HCT116 (cell line): ENCODE data around the gene TUT1. TPM values are rescaled to one million over a fixed set of nuclear protein-coding genes. Genes with fewer than 3 reads are reported as not detected.

Source experiments
- ATAC-seq: fragments of 200-7000 bp; cut with Tn5 transposase; 2 replicates; pipeline ENCODE4 v1.9.1; 2020; ENCODE audit warnings: mild to moderate bottlenecking, moderate library complexity
- BruUV-seq: library from RNA; stranded (reverse); fragments of 400-500 nt; replicated peaks from 2 replicates; lab custom pipeline; 2021; lab: Mats Ljungman, UMichigan
- CTCF ChIA-PET: fragments of 300-600 bp; sonication (Branson Sonifier 250); formaldehyde crosslinking; loops from one replicate; lab custom pipeline; 2021; ENCODE audit warnings: antibody characterized with exemption; lab: Charles Lee
- POLR2A ChIA-PET: fragments of 300-600, 350-600 bp; sonication (Branson Sonifier 250); formaldehyde crosslinking; loops from one replicate; lab custom pipeline; 2021; ENCODE audit warnings: antibody characterized with exemption; lab: Charles Lee
- RAD21 ChIA-PET, 2 experiments: fragments of 300-600 bp; sonication (Branson Sonifier 250); formaldehyde crosslinking; loops; one replicate each; lab custom pipeline; 2023; ENCODE audit warnings: low total read pairs in 2 of 2; ENCODE audit not compliant: uncharacterized antibody in 2 of 2, unreplicated experiment in 2 of 2, low non-redundant PET in 1 of 2; lab: Charles Lee
- DNase-seq: peaks from one replicate; pipeline ENCODE4 v3.0.0-alpha.2; 2010; ENCODE audit warnings: low read depth, low spot score
- H2AFZ ChIP-seq: fragments of 200-600 bp; shearing (Covaris generic), sonication (generic); 2 replicates; pipeline ENCODE4 v1.6.1; 2017; ENCODE audit warnings: low read depth, mixed run types, mixed read lengths, antibody characterized with exemption, low read length; ENCODE audit not compliant: poor library complexity, severe bottlenecking
- H3K27ac ChIP-seq: 2 replicates; pipeline ENCODE4 v1.5.1; 2012; ENCODE audit warnings: low read depth, low read length
- H3K27me3 ChIP-seq: fragments of 200-600 bp; sonication (generic); 2 replicates; pipeline ENCODE4 v1.6.1; 2016; ENCODE audit warnings: mixed run types, low read length, mixed read lengths; ENCODE audit not compliant: insufficient read depth
- H3K36me3 ChIP-seq, 2 experiments: fragments of 200-500 bp in 1 of 2; fragments of 200-600 bp in 1 of 2; sonication (Bioruptor generic) in 1 of 2; sonication (generic) in 1 of 2; 2 replicates each; pipeline versions ENCODE4 v1.5.1 to v1.6.1; 2014 to 2016; ENCODE audit warnings: low read length in 2 of 2, inconsistent platforms in 1 of 2, mixed read lengths in 1 of 2, mixed run types in 1 of 2; ENCODE audit not compliant: insufficient read depth in 2 of 2, control insufficient read depth in 1 of 2
- H3K4me1 ChIP-seq, 2 experiments: fragments of 200-600 bp in 1 of 2; sonication (generic) in 1 of 2; 2 replicates each; pipeline versions ENCODE4 v1.5.1 to v1.6.1; 2012 to 2017; ENCODE audit warnings: low read length in 2 of 2, inconsistent platforms in 1 of 2, mild to moderate bottlenecking in 1 of 2, mixed read lengths in 1 of 2, mixed run types in 1 of 2, moderate library complexity in 1 of 2; ENCODE audit not compliant: insufficient read depth in 2 of 2, control insufficient read depth in 1 of 2
- H3K4me2 ChIP-seq: fragments of 200-600 bp; sonication (generic); 2 replicates; pipeline ENCODE4 v1.6.1; 2017; ENCODE audit warnings: mixed run types, low read length, mixed read lengths
- H3K4me3 ChIP-seq, 2 experiments: fragments of 200-600 bp in 1 of 2; sonication (generic) in 1 of 2; replicated peaks in 1 of 2; 2 replicates each; pipeline ENCODE4 v1.5.1; 2011 to 2016; ENCODE audit warnings: low read length in 2 of 2, control low read depth in 1 of 2, low read depth in 1 of 2, mild to moderate bottlenecking in 1 of 2, mixed read lengths in 1 of 2, mixed run types in 1 of 2
- H3K79me2 ChIP-seq: fragments of 200-600 bp; sonication (generic); 2 replicates; pipeline ENCODE4 v1.6.1; 2017; ENCODE audit warnings: mild to moderate bottlenecking, mixed run types, low read length, moderate library complexity, mixed read lengths; ENCODE audit not compliant: insufficient read depth
- H3K9ac ChIP-seq: fragments of 200-600 bp; sonication (generic); 2 replicates; pipeline ENCODE4 v1.6.1; 2016; ENCODE audit warnings: low read length, mixed read lengths
- H3K9me2 ChIP-seq: fragments of 200-600 bp; sonication (generic), shearing (Covaris generic); 2 replicates; pipeline ENCODE4 v1.6.1; 2017; ENCODE audit warnings: mixed run types, mild to moderate bottlenecking, moderate library complexity; ENCODE audit not compliant: insufficient read depth
- H3K9me3 ChIP-seq, 2 experiments: fragments of 200-500 bp in 1 of 2; fragments of 200-600 bp in 1 of 2; sonication (Bioruptor generic) in 1 of 2; sonication (generic) in 1 of 2; 2 replicates each; pipeline ENCODE4 v1.6.1; 2014 to 2017; ENCODE audit warnings: low read length in 2 of 2, mixed read lengths in 2 of 2, inconsistent platforms in 1 of 2, low read depth in 1 of 2, mild to moderate bottlenecking in 1 of 2, mixed run types in 1 of 2, moderate library complexity in 1 of 2; ENCODE audit not compliant: control insufficient read depth in 1 of 2, insufficient read depth in 1 of 2
- H4K20me1 ChIP-seq: fragments of 200-600 bp; sonication (generic), shearing (Covaris generic); 2 replicates; pipeline ENCODE4 v1.6.1; 2017; ENCODE audit warnings: mixed run types, mild to moderate bottlenecking, moderate library complexity; ENCODE audit not compliant: insufficient read depth
- CBX3 ChIP-seq: IDR thresholded peaks from 2 replicates; pipeline ENCODE4 v1.6.1; 2012; ENCODE audit warnings: low read depth
- EGR1 ChIP-seq: IDR thresholded peaks from 2 replicates; pipeline ENCODE4 v1.6.1; 2012; ENCODE audit warnings: low read depth
- EZH2phosphoT487 ChIP-seq: fragments of 200-600 bp; IDR thresholded peaks from 2 replicates; pipeline ENCODE4 v1.6.1; 2018; ENCODE audit warnings: antibody characterized with exemption, borderline replicate concordance
- FOSL1 ChIP-seq: IDR thresholded peaks from 2 replicates; pipeline ENCODE4 v1.6.1; 2012; ENCODE audit warnings: low read depth
- JUND ChIP-seq: IDR thresholded peaks from 2 replicates; pipeline ENCODE4 v1.6.1; 2012
- POLR2A ChIP-seq: IDR thresholded peaks from 2 replicates; pipeline ENCODE4 v1.7.0; 2011; ENCODE audit warnings: borderline replicate concordance; ENCODE audit not compliant: insufficient read depth, insufficient read length; ENCODE audit errors: extremely low read depth
- SIN3A ChIP-seq: IDR thresholded peaks from 2 replicates; pipeline ENCODE4 v1.6.1; 2012; ENCODE audit warnings: low read depth
- intact Hi-C: fragments of 100-400 bp; cut with micrococcal nuclease; formaldehyde crosslinking; loops from 2 replicates; pipeline ENCODE4 v1.10.0; 2022
- total RNA-seq: library from RNA; stranded (reverse); gene quantifications from one replicate; pipeline ENCODE4 v1.2.1, GENCODE V29; 2021; ENCODE audit not compliant: unreplicated experiment
- TF ChIP-seq, protein P1 (sequence below): IDR thresholded peaks from 2 replicates; pipeline ENCODE4 v1.6.1; 2011; ENCODE audit warnings: mild to moderate bottlenecking, low read length, moderate library complexity; ENCODE audit not compliant: insufficient replicate concordance; ENCODE audit errors: extremely low read depth
- TF ChIP-seq, protein P2 (sequence below): IDR thresholded peaks from 2 replicates; pipeline ENCODE4 v1.6.1; 2012
- TF ChIP-seq, protein P3 (sequence below): IDR thresholded peaks from 2 replicates; pipeline ENCODE4 v1.6.1; 2012

The TUT1 gene
- total RNA-seq, 1 experiment from 2014 or later: 49.0 TPM

DNA sequence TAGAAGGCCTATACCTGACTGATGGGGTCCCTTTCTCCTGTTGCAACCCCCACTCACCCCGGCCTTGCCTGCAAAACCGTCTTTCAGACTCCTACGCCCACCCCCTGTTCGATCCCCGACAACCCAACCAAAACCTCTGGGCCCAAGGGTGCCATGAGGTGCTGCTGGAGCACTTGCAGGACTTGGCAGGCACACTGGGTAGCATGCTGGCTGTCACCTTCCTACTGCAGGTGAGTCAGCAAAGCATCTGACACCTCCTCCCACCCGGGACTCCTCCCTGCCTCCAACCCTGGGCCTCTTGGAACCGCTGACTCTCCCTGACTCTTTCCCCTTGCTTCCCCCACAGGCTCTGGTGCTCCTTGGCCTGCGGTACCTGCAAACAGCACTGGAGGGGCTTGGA is 23.0 kb upstream of the TUT1 start:
- H3K27me3 ChIP-seq: no peaks in the 10 kb centered on the region
- H3K79me2 ChIP-seq: peaks cover 13% of the 10 kb centered on the region
- H3K36me3 ChIP-seq: peaks cover 0 to 5% of the 10 kb centered on the region in 2 experiments; a peak in 2 of 4 replicates
- H3K4me2 ChIP-seq: peak overlapping the region; percentile 87
- no peak for TF ChIP-seq EZH2phosphoT487
- TF ChIP-seq, protein P1, sequence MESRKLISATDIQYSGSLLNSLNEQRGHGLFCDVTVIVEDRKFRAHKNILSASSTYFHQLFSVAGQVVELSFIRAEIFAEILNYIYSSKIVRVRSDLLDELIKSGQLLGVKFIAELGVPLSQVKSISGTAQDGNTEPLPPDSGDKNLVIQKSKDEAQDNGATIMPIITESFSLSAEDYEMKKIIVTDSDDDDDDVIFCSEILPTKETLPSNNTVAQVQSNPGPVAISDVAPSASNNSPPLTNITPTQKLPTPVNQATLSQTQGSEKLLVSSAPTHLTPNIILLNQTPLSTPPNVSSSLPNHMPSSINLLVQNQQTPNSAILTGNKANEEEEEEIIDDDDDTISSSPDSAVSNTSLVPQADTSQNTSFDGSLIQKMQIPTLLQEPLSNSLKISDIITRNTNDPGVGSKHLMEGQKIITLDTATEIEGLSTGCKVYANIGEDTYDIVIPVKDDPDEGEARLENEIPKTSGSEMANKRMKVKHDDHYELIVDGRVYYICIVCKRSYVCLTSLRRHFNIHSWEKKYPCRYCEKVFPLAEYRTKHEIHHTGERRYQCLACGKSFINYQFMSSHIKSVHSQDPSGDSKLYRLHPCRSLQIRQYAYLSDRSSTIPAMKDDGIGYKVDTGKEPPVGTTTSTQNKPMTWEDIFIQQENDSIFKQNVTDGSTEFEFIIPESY: no peak
- TF ChIP-seq, protein P2, sequence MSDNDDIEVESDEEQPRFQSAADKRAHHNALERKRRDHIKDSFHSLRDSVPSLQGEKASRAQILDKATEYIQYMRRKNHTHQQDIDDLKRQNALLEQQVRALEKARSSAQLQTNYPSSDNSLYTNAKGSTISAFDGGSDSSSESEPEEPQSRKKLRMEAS: peak; percentile 88
- TF ChIP-seq SIN3A: peak; percentile 66; the same call in 1 of the 2 replicates
- TF ChIP-seq FOSL1: no peak
- TF ChIP-seq POLR2A: no peak
- TF ChIP-seq JUND: no peak
- TF ChIP-seq, protein P3, sequence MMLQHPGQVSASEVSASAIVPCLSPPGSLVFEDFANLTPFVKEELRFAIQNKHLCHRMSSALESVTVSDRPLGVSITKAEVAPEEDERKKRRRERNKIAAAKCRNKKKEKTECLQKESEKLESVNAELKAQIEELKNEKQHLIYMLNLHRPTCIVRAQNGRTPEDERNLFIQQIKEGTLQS: no peak
- TF ChIP-seq EGR1: no peak
- TF ChIP-seq CBX3: no peak
- no peak for DNase-seq
- no peaks in the 10 kb centered on the region for H4K20me1 ChIP-seq
- RAD21 ChIA-PET: no interaction called here
- no peaks in the 10 kb centered on the region for H3K9me3 ChIP-seq
- ATAC-seq: peak; percentile 43
- H3K4me1 ChIP-seq: peaks cover 28 to 45% of the 10 kb centered on the region in 2 experiments
- POLR2A ChIA-PET: interaction anchor here (0.9 to 2.2 kb wide), 2 partner anchors 8 to 23 kb away, joined by 3 to 5 read pairs; partner anchors contain the start of genes B3GAT3 and TUT1
- H3K27ac ChIP-seq: peak overlapping the region; percentile 83
- H3K9ac ChIP-seq: peak overlapping the region; percentile 93
- H3K4me3 ChIP-seq: peak overlapping the region in 1 of 2 experiments; percentile 32; a peak in 1 of 4 replicates
- CTCF ChIA-PET: no interaction called here
- H3K9me2 ChIP-seq: no peaks in the 10 kb centered on the region
- no peak overlapping the region for H2AFZ ChIP-seq
- intact Hi-C loops: loop anchor here (5.0 kb wide), 1 partner anchor 33 kb away; the partner anchor contains the start of gene GANAB
- BruUV-seq: no TSS peak
